HAP-1 (cell line): ENCODE measurements around the gene KDM3B.

Experiments used
- DNase-seq, 2 experiments: peaks; one replicate each; pipeline ENCODE4 v3.0.0-alpha.2; 2016 to 2020; ENCODE audit warnings: low spot score in 2 of 2
- H3K27me3 ChIP-seq: fragments of 250-450 bp; sonication (Bioruptor Pico); 2 replicates; pipeline ENCODE4 v1.5.1; 2020; ENCODE audit warnings: low read depth, mild to moderate bottlenecking, moderate library complexity
- H3K36me3 ChIP-seq: fragments of 250-450 bp; sonication (Bioruptor Pico); replicated peaks from 2 replicates; pipeline ENCODE4 v1.5.1; 2020; ENCODE audit warnings: mild to moderate bottlenecking
- H3K4me1 ChIP-seq: fragments of 250-450 bp; sonication (Bioruptor Pico); 2 replicates; pipeline ENCODE4 v1.5.1; 2020; ENCODE audit warnings: mild to moderate bottlenecking
- H3K4me3 ChIP-seq: fragments of 250-450 bp; sonication (Bioruptor Pico); 2 replicates; pipeline ENCODE4 v1.5.1; 2020; ENCODE audit warnings: mild to moderate bottlenecking, moderate library complexity
- H3K9me3 ChIP-seq: fragments of 250-450 bp; sonication (Bioruptor Pico); 2 replicates; pipeline ENCODE4 v1.5.1; 2020; ENCODE audit warnings: mild to moderate bottlenecking, moderate library complexity
- in situ Hi-C: fragments of 300-500 bp; cut with MboI; formaldehyde crosslinking; loops from 3 replicates; pipeline ENCODE4 v1.14.3; 2020; ENCODE audit warnings: low sequenced_read_pairs, inconsistent platforms, mixed read lengths

Gene KDM3B

GRCh38 chr5:138338411-138339090 is 13.9 kb upstream of the KDM3B start:
- Histone ChIP-seq H3K27me3 (no peaks in the 10 kb centered on the region), H3K4me1 (peaks cover 14% of the 10 kb centered on the region), H3K4me3 (peak overlapping the region; percentile 68), H3K9me3 (no peaks in the 10 kb centered on the region), H3K36me3 (peaks cover 23% of the 10 kb centered on the region)
- no peak for DNase-seq
- in situ Hi-C loops, result no loop called here

- Histone ChIP-seq H3K9me3 (no peaks in the 10 kb centered on the region), H3K4me3 (peak overlapping the region; percentile 68), H3K4me1 (peaks cover 14% of the 10 kb centered on the region), H3K27me3 (no peaks in the 10 kb centered on the region), H3K36me3 (peaks cover 28% of the 10 kb centered on the region)
- peak in 1 of 2 experiments; percentile 41 for DNase-seq
- in situ Hi-C loops, result no loop called here
Measured at GRCh38 chr5:138339091-138339456, 13.4 kb upstream of the KDM3B start.

- Histone ChIP-seq H3K9me3 (no peaks in the 10 kb centered on the region), H3K27me3 (no peaks in the 10 kb centered on the region), H3K36me3 (peaks cover 32% of the 10 kb centered on the region), H3K4me3 (peak overlapping the region; percentile 68), H3K4me1 (peaks cover 14% of the 10 kb centered on the region)
- DNase-seq, result no peak
- in situ Hi-C loops, result no loop called here
Measured at GRCh38 chr5:138339464-138339863, 13.0 kb upstream of the KDM3B start.

- H3K36me3 ChIP-seq, result peaks cover 37% of the 10 kb centered on the region
- in situ Hi-C loops, result no loop called here
- H3K9me3 ChIP-seq, result no peaks in the 10 kb centered on the region
- H3K4me1 ChIP-seq, result peaks cover 14% of the 10 kb centered on the region
- no peaks in the 10 kb centered on the region for H3K27me3 ChIP-seq
- no peak for DNase-seq
- no peak overlapping the region for H3K4me3 ChIP-seq
Measured at GRCh38 chr5:138340008-138340407, 12.5 kb upstream of the KDM3B start.

GRCh38 chr5:138344887-138345622 is 7.4 kb upstream of the KDM3B start:
- Histone ChIP-seq H3K36me3 (peaks cover 79% of the 10 kb centered on the region), H3K4me3 (no peak overlapping the region), H3K9me3 (no peaks in the 10 kb centered on the region), H3K27me3 (no peaks in the 10 kb centered on the region), H3K4me1 (peaks cover under 1% of the 10 kb centered on the region; the same call in 1 of the 2 replicates)
- in situ Hi-C loops, result no loop called here
- DNase-seq, result no peak

GRCh38 chr5:138346889-138347288 is 5.6 kb upstream of the KDM3B start:
- Histone ChIP-seq H3K27me3 (no peaks in the 10 kb centered on the region), H3K4me1 (no peaks in the 10 kb centered on the region), H3K4me3 (no peak overlapping the region), H3K36me3 (peaks cover 69% of the 10 kb centered on the region), H3K9me3 (0 out of 2 replicates have a peak, but pooled peaks cover under 1% of the 10 kb centered on the region)
- no peak for DNase-seq
- in situ Hi-C loops, result no loop called here

GRCh38 chr5:138349852-138350562 is 2.5 kb upstream of the KDM3B start:
- peaks cover 5% of the 10 kb centered on the region for H3K4me1 ChIP-seq
- no peak for DNase-seq
- no peaks in the 10 kb centered on the region for H3K27me3 ChIP-seq
- H3K9me3 ChIP-seq, result 0 out of 2 replicates have a peak, but pooled peaks cover 4% of the 10 kb centered on the region
- in situ Hi-C loops, result no loop called here
- no peak overlapping the region for H3K4me3 ChIP-seq
- peaks cover 48% of the 10 kb centered on the region for H3K36me3 ChIP-seq

- in situ Hi-C loops, result no loop called here
- 0 out of 2 replicates have a peak, but pooled peaks cover 4% of the 10 kb centered on the region for H3K9me3 ChIP-seq
- DNase-seq, result no peak
Measured at GRCh38 chr5:138350563-138350890, 2.0 kb upstream of the KDM3B start.

GRCh38 chr5:138351056-138351455 is 1.4 kb upstream of the KDM3B start:
- H3K4me3 ChIP-seq, result no peak overlapping the region
- H3K4me1 ChIP-seq, result peaks cover 11% of the 10 kb centered on the region
- in situ Hi-C loops, result no loop called here
- H3K36me3 ChIP-seq, result peaks cover 37% of the 10 kb centered on the region
- H3K9me3 ChIP-seq, result 0 out of 2 replicates have a peak, but pooled peaks cover 4% of the 10 kb centered on the region
- H3K27me3 ChIP-seq, result no peaks in the 10 kb centered on the region
- no peak for DNase-seq

More at GRCh38 chr5:138350563-138350890, 2.0 kb upstream of the KDM3B start:
- H3K4me3 ChIP-seq, result no peak overlapping the region
- no peaks in the 10 kb centered on the region for H3K27me3 ChIP-seq
- H3K36me3 ChIP-seq, result peaks cover 42% of the 10 kb centered on the region
- H3K4me1 ChIP-seq, result peaks cover 11% of the 10 kb centered on the region

GRCh38 chr5:138351517-138351916 is 968 bp upstream of the KDM3B start:
- in situ Hi-C loops, result no loop called here
- H3K36me3 ChIP-seq, result peaks cover 33% of the 10 kb centered on the region
- H3K4me1 ChIP-seq, result peaks cover 11% of the 10 kb centered on the region
- 0 out of 2 replicates have a peak, but pooled peaks cover 4% of the 10 kb centered on the region for H3K9me3 ChIP-seq
- no peaks in the 10 kb centered on the region for H3K27me3 ChIP-seq
- H3K4me3 ChIP-seq, result no peak overlapping the region
- no peak for DNase-seq

- in situ Hi-C loops, result no loop called here
- H3K36me3 ChIP-seq, result peaks cover 20% of the 10 kb centered on the region
- 0 out of 2 replicates have a peak, but pooled peaks cover 4% of the 10 kb centered on the region for H3K9me3 ChIP-seq
- no peaks in the 10 kb centered on the region for H3K27me3 ChIP-seq
- peaks cover 11% of the 10 kb centered on the region for H3K4me1 ChIP-seq
- peak; percentile 53 to 67 for DNase-seq
- H3K4me3 ChIP-seq, result peak overlapping the region; percentile 75
Measured at GRCh38 chr5:138352722-138353559, 456 bp downstream of the KDM3B start.

- Histone ChIP-seq H3K27me3 (no peaks in the 10 kb centered on the region), H3K9me3 (0 out of 2 replicates have a peak, but pooled peaks cover 4% of the 10 kb centered on the region), H3K36me3 (peaks cover 15% of the 10 kb centered on the region), H3K4me1 (peaks cover 11% of the 10 kb centered on the region), H3K4me3 (peak overlapping the region; percentile 75)
- DNase-seq, result no peak
- in situ Hi-C loops, result no loop called here
Measured at GRCh38 chr5:138353560-138354080, 1.1 kb downstream of the KDM3B start.

GRCh38 chr5:138354387-138354786 is 1.9 kb downstream of the KDM3B start:
- Histone ChIP-seq H3K4me1 (peaks cover 11% of the 10 kb centered on the region), H3K36me3 (peaks cover 9% of the 10 kb centered on the region), H3K4me3 (peak overlapping the region; percentile 75), H3K27me3 (no peaks in the 10 kb centered on the region), H3K9me3 (0 out of 2 replicates have a peak, but pooled peaks cover 4% of the 10 kb centered on the region)
- in situ Hi-C loops, result no loop called here
- DNase-seq, result no peak
